Lower leg skin (tissue), 3 donors: ENCODE measurements around the gene C10orf71.

Experiments
- CTCF ChIP-seq, 3 donors: fragments of 450-650 bp; IDR thresholded peaks; one replicate each; pipeline ENCODE4 v1.5.1; 2016; ENCODE audit warnings: antibody characterized with exemption in 3 of 3, mild to moderate bottlenecking in 3 of 3, moderate library complexity in 2 of 3
- POLR2A ChIP-seq, 2 donors: fragments of 450-650 bp; IDR thresholded peaks; one replicate each; pipeline ENCODE4 v1.6.1; 2016 to 2017; ENCODE audit warnings: antibody characterized with exemption in 2 of 2, mild to moderate bottlenecking in 1 of 2, moderate library complexity in 1 of 2

GRCh38 chr10:49284356-49284755 lies 14.6 kb upstream of the C10orf71 start:
- TF ChIP-seq CTCF (IDR thresholded peaks at IDR 0.05): no peak
- TF ChIP-seq POLR2A (IDR thresholded peaks at IDR 0.05): no peak
